Psoas muscle (tissue), 8 donors: ENCODE data around the gene SYTL2. TPM values are rescaled to one million over a fixed set of nuclear protein-coding genes. Genes with fewer than 3 reads are reported as not detected.

Experiments
- ATAC-seq, 4 donors: fragments of 200-7000 bp; cut with Tn5 transposase; one replicate each; pipeline ENCODE4 v1.9.1; 2020; ENCODE audit warnings: moderate library complexity in 3 of 4, mild to moderate bottlenecking in 2 of 4
- DNase-seq, 2 donors: peaks; one replicate each; pipeline ENCODE4 v3.0.0-alpha.2; 2020
- H3K27ac ChIP-seq: fragments of 200-600 bp; one replicate; pipeline ENCODE4 v1.8.0; 2022
- H3K27me3 ChIP-seq, 3 donors: fragments of 200-600 bp in 1 of 3; one replicate each; pipeline versions ENCODE4 v1.6.1 to v1.8.0; 2013 to 2022; ENCODE audit warnings: low read length in 2 of 3, mild to moderate bottlenecking in 2 of 3, moderate library complexity in 1 of 3; ENCODE audit not compliant: insufficient read depth in 3 of 3
- H3K36me3 ChIP-seq, 2 donors: fragments of 200-600 bp in 1 of 2; one replicate each; pipeline versions ENCODE4 v1.6.1 to v1.8.0; 2013 to 2022; ENCODE audit warnings: low read depth in 1 of 2, mild to moderate bottlenecking in 1 of 2, moderate library complexity in 1 of 2; ENCODE audit not compliant: insufficient read depth in 1 of 2
- H3K4me1 ChIP-seq: fragments of 200-600 bp; one replicate; pipeline ENCODE4 v1.8.0; 2022
- H3K4me3 ChIP-seq: fragments of 200-600 bp; one replicate; pipeline ENCODE4 v1.8.0; 2022; ENCODE audit warnings: mild to moderate bottlenecking
- H3K9me3 ChIP-seq: fragments of 200-600 bp; one replicate; pipeline ENCODE4 v1.8.0; 2022
- CTCF ChIP-seq: fragments of 200-600 bp; IDR thresholded peaks from one replicate; pipeline ENCODE4 v1.8.0; 2022; ENCODE audit warnings: antibody characterized with exemption
- WGBS, 3 donors: extraction: QIAGEN DNeasy Blood & Tissue Kit; methylation state at CpG; one replicate each; pipeline versions ENCODE4 v1.1.6 to v1.1.7; 2013; 5-methylcytosine and 5-hydroxymethylcytosine counted together
- intact Hi-C, 2 donors: fragments of 100-400 bp; cut with DNase I; formaldehyde crosslinking; loops; one replicate each; pipeline versions ENCODE4 v1.11.0 to v1.14.2; 2022
- polyA plus RNA-seq, 3 donors: library from polyadenylated mRNA; stranded (reverse); fragments of 200-250 nt; gene quantifications; one replicate each; pipeline ENCODE4 v1.2.3, GENCODE V29; 2013
- total RNA-seq, 4 donors: library from RNA; stranded (reverse); fragmentation: NEBNext Ultra II Directional in 2 of 4; extraction: Animal tissue kit (Norgen Biotek cat#: 25700) in 2 of 4; gene quantifications; one replicate each; pipeline versions ENCODE4 v1.2.1 to v1.2.4, GENCODE V29; 2021 to 2023
- donor health status: healthy with polysubstance abuse.
- donor health status: DM: no; HTN: no; CAD: no; lungs with moderate emphysema.
- donor health status: Bipolar disorder and iron deficiency.
- donor health status: healthy.
- donor health status: DM: yes; HTN: yes; CAD: no.
- donor health status: DM: no; HTN: no; CAD: no.
- donor health status: DM: no; HTN: no; CAD: no.
- donor health status: DM: yes; HTN: yes; CAD: no.

SYTL2 gene
- total and polyA plus RNA-seq, 7 donors = 1.7 to 5.6 (median 4.7) TPM

GRCh38 chr11:85712953-85713352, 98.0 kb downstream of the SYTL2 start:
- H3K4me3 ChIP-seq = no peak overlapping the region
- H3K27me3 ChIP-seq = no peaks in the 10 kb centered on the region
- H3K27ac ChIP-seq = no peak overlapping the region
- ATAC-seq (no peak), DNase-seq (no peak)
- intact Hi-C loops = no loop called here
- no peaks in the 10 kb centered on the region for H3K9me3 ChIP-seq
- no peaks in the 10 kb centered on the region for H3K36me3 ChIP-seq
- 31 to 65% (median 50%) methylated on average over 3 of the region's 3 CpGs for WGBS, 3 donors
- TF ChIP-seq CTCF = no peak
- peaks cover 17% of the 10 kb centered on the region for H3K4me1 ChIP-seq

- Histone ChIP-seq H3K4me1 (peaks cover 9% of the 10 kb centered on the region), H3K4me3 (no peak overlapping the region), H3K36me3 (no peaks in the 10 kb centered on the region), H3K27me3 (no peaks in the 10 kb centered on the region), H3K9me3 (no peaks in the 10 kb centered on the region), H3K27ac (no peak overlapping the region)
- no peak for TF ChIP-seq CTCF
- DNase-seq (no peak), ATAC-seq (no peak)
- WGBS, 3 donors = 49 to 76% (median 58%) methylated on average over 5 of the region's 5 CpGs
- intact Hi-C loops = no loop called here
Observed at GRCh38 chr11:85710917-85711316, 100.0 kb downstream of the SYTL2 start.

- Histone ChIP-seq H3K4me1 (peaks cover 4% of the 10 kb centered on the region), H3K27ac (no peak overlapping the region), H3K36me3 (no peaks in the 10 kb centered on the region), H3K4me3 (no peak overlapping the region), H3K9me3 (no peaks in the 10 kb centered on the region), H3K27me3 (no peaks in the 10 kb centered on the region)
- no peak for ATAC-seq
- DNase-seq = no peak
- 66 to 85% (median 72%) methylated on average over 5 of the region's 5 CpGs for WGBS, 3 donors
- intact Hi-C loops = no loop called here
- no peak for TF ChIP-seq CTCF
Observed at GRCh38 chr11:85709941-85710702, 100.8 kb downstream of the SYTL2 start.

GRCh38 chr11:85705800-85706199, 105.1 kb downstream of the SYTL2 start:
- no peak overlapping the region for H3K4me3 ChIP-seq
- H3K27ac ChIP-seq = peak overlapping the region; percentile 3
- intact Hi-C loops = no loop called here
- ATAC-seq (peak in 1 of 4 donors; percentile 57), DNase-seq (no peak)
- no peaks in the 10 kb centered on the region for H3K27me3 ChIP-seq
- peaks cover 4% of the 10 kb centered on the region for H3K4me1 ChIP-seq
- H3K36me3 ChIP-seq = no peaks in the 10 kb centered on the region
- H3K9me3 ChIP-seq = no peaks in the 10 kb centered on the region
- no peak for TF ChIP-seq CTCF

GRCh38 chr11:85704967-85705366, 106.0 kb downstream of the SYTL2 start:
- ATAC-seq = no peak
- intact Hi-C loops = no loop called here
- Histone ChIP-seq H3K27ac (no peak overlapping the region), H3K36me3 (no peaks in the 10 kb centered on the region), H3K27me3 (no peaks in the 10 kb centered on the region), H3K4me3 (no peak overlapping the region), H3K9me3 (no peaks in the 10 kb centered on the region), H3K4me1 (peaks cover 4% of the 10 kb centered on the region)
- WGBS, 3 donors = 93 to 96% (median 94%) methylated on average over 3 of the region's 3 CpGs
- DNase-seq = no peak
- TF ChIP-seq CTCF = no peak
